ENCODE results near the gene ABLIM1.

Gene ABLIM1

GRCh38 chr10:114553436-114553835 is 104.6 kb downstream of the ABLIM1 start:
- intact Hi-C loops (cut with DNase I), result loop anchor here (2.0 to 10.0 kb wide), 2 partner anchors 151 to 233 kb away; no protein-coding TSS in a partner anchor
- no peak for DNase-seq

GRCh38 chr10:114552050-114552449 is 106.0 kb downstream of the ABLIM1 start:
- no peak for DNase-seq
- intact Hi-C loops (cut with DNase I), result loop anchor here (2.0 to 10.0 kb wide), 2 partner anchors 153 to 235 kb away; no protein-coding TSS in a partner anchor

- intact Hi-C loops (cut with DNase I), result loop anchor here (2.0 to 10.0 kb wide), 2 partner anchors 153 to 577 kb away; no protein-coding TSS in a partner anchor
- no peak for DNase-seq
Observed at GRCh38 chr10:114551636-114551972, 106.5 kb downstream of the ABLIM1 start.

GRCh38 chr10:114550756-114551635 is 107.1 kb downstream of the ABLIM1 start:
- intact Hi-C loops (cut with DNase I), result loop anchor here (2.0 to 10.0 kb wide), 2 partner anchors 154 to 578 kb away; no protein-coding TSS in a partner anchor
- peak in 2 of 10 donors; percentile 20 to 83 for DNase-seq

GRCh38 chr10:114548662-114549061 is 109.4 kb downstream of the ABLIM1 start:
- intact Hi-C loops (cut with DNase I), result loop anchor here (2.0 kb wide), 1 partner anchor 78 kb away; no protein-coding TSS in a partner anchor
- no peak for DNase-seq

GRCh38 chr10:114547514-114547913 is 110.6 kb downstream of the ABLIM1 start:
- DNase-seq, result peak in 1 of 10 donors; percentile 84
- intact Hi-C loops (cut with DNase I), result no loop called here

- DNase-seq, result no peak
- intact Hi-C loops (cut with DNase I), result no loop called here
Observed at GRCh38 chr10:114547056-114547455, 111.0 kb downstream of the ABLIM1 start.

- intact Hi-C loops (cut with DNase I), result no loop called here
- no peak for DNase-seq
Observed at GRCh38 chr10:114545819-114546218, 112.3 kb downstream of the ABLIM1 start.

- intact Hi-C loops (cut with DNase I), result no loop called here
- DNase-seq, result no peak
Observed at GRCh38 chr10:114545071-114545470, 113.0 kb downstream of the ABLIM1 start.

- intact Hi-C loops (cut with DNase I), result no loop called here
- DNase-seq, result no peak
Observed at GRCh38 chr10:114544045-114544659, 113.9 kb downstream of the ABLIM1 start.

GRCh38 chr10:114543456-114543855 is 114.6 kb downstream of the ABLIM1 start:
- intact Hi-C loops (cut with DNase I), result no loop called here

GRCh38 chr10:114542373-114542772 is 115.7 kb downstream of the ABLIM1 start:
- no peak for DNase-seq
- intact Hi-C loops (cut with DNase I), result no loop called here

More at GRCh38 chr10:114543456-114543855, 114.6 kb downstream of the ABLIM1 start:
- no peak for DNase-seq

GRCh38 chr10:114541797-114542160 is 116.3 kb downstream of the ABLIM1 start:
- intact Hi-C loops (cut with DNase I), result no loop called here

GRCh38 chr10:114541081-114541796 is 116.8 kb downstream of the ABLIM1 start:
- intact Hi-C loops (cut with DNase I), result no loop called here
- DNase-seq, result no peak

More at GRCh38 chr10:114541797-114542160, 116.3 kb downstream of the ABLIM1 start:
- DNase-seq, result no peak

- intact Hi-C loops (cut with DNase I), result no loop called here
Observed at GRCh38 chr10:114540236-114540635, 117.8 kb downstream of the ABLIM1 start.

GRCh38 chr10:114539623-114540022 is 118.5 kb downstream of the ABLIM1 start:
- intact Hi-C loops (cut with DNase I), result no loop called here
- no peak for DNase-seq

More at GRCh38 chr10:114540236-114540635, 117.8 kb downstream of the ABLIM1 start:
- no peak for DNase-seq

GRCh38 chr10:114538181-114538906 is 119.7 kb downstream of the ABLIM1 start:
- no peak for DNase-seq
- intact Hi-C loops (cut with DNase I), result no loop called here

GRCh38 chr10:114537736-114538135 is 120.3 kb downstream of the ABLIM1 start:
- intact Hi-C loops (cut with DNase I), result no loop called here
- DNase-seq, result no peak

- no peak for DNase-seq
- intact Hi-C loops (cut with DNase I), result no loop called here
Observed at GRCh38 chr10:114534571-114534981, 123.5 kb downstream of the ABLIM1 start.

GRCh38 chr10:114532226-114532625 is 125.8 kb downstream of the ABLIM1 start:
- no peak for DNase-seq
- intact Hi-C loops (cut with DNase I), result no loop called here
